Measurements from ENCODE around the gene ITPA.

ITPA gene

GRCh38 chr20:3240776-3241363 lies 31.6 kb downstream of the ITPA start:
- DNase-seq (ENCODE audit: low read depth, low spot score) = no peak
- ChIA-PET CTCF (interaction anchor here (1.1 kb wide), 1 partner anchor 9 kb away, joined by 3 read pairs; no protein-coding TSS in a partner anchor), POLR2A (no interaction called here)
- H3K4me3 ChIP-seq (ENCODE audit: low read depth, low read length) = no peak overlapping the region
- no peak for TF ChIP-seq CTCF (IDR thresholded peaks at IDR 0.05; ENCODE audit: insufficient read depth, low read length, missing control alignments)

GRCh38 chr20:3242172-3242692 lies 32.9 kb downstream of the ITPA start:
- no peak for DNase-seq (ENCODE audit: low read depth, low spot score)
- CTCF ChIA-PET = interaction anchor here (0.7 kb wide), 1 partner anchor 25 kb away, joined by 3 read pairs; no protein-coding TSS in a partner anchor
- no peak overlapping the region for H3K4me3 ChIP-seq (ENCODE audit: low read depth, low read length)
- TF ChIP-seq CTCF (IDR thresholded peaks at IDR 0.05; ENCODE audit: insufficient read depth, low read length, missing control alignments) = no peak
- POLR2A ChIA-PET = interaction anchor here (0.6 to 1.1 kb wide), 2 partner anchors 229 to 590 kb away, joined by 3 read pairs; partner anchors contain the start of genes ATRN and NOP56

GRCh38 chr20:3243718-3244358 lies 34.5 kb downstream of the ITPA start:
- POLR2A ChIA-PET = no interaction called here
- H3K4me3 ChIP-seq (ENCODE audit: low read depth, low read length) = no peak overlapping the region
- TF ChIP-seq CTCF (IDR thresholded peaks at IDR 0.05; ENCODE audit: insufficient read depth, low read length, missing control alignments) = no peak
- DNase-seq (ENCODE audit: low read depth, low spot score) = no peak
- CTCF ChIA-PET = no interaction called here

- ChIA-PET CTCF (interaction anchor here (1.1 kb wide), 1 partner anchor 191 kb away, joined by 4 read pairs; no protein-coding TSS in a partner anchor), POLR2A (no interaction called here)
- DNase-seq (ENCODE audit: low read depth, low spot score) = no peak
- no peak overlapping the region for H3K4me3 ChIP-seq (ENCODE audit: low read depth, low read length)
- no peak for TF ChIP-seq CTCF (IDR thresholded peaks at IDR 0.05; ENCODE audit: insufficient read depth, low read length, missing control alignments)
These were observed 35.3 kb downstream of the ITPA start for GRCh38 chr20:3244613-3245012.

- no peak overlapping the region for H3K4me3 ChIP-seq (ENCODE audit: low read depth, low read length)
- POLR2A ChIA-PET = no interaction called here
- no peak for TF ChIP-seq CTCF (IDR thresholded peaks at IDR 0.05; ENCODE audit: insufficient read depth, low read length, missing control alignments)
- CTCF ChIA-PET = interaction anchor here (1.0 to 1.1 kb wide), 2 partner anchors 27 to 192 kb away, joined by 3 to 4 read pairs; no protein-coding TSS in a partner anchor
- no peak for DNase-seq (ENCODE audit: low read depth, low spot score)
These were observed 35.9 kb downstream of the ITPA start for GRCh38 chr20:3245156-3245555.

- TF ChIP-seq CTCF (IDR thresholded peaks at IDR 0.05; ENCODE audit: insufficient read depth, low read length, missing control alignments) = no peak
- DNase-seq (ENCODE audit: low read depth, low spot score) = no peak
- POLR2A ChIA-PET = no interaction called here
- CTCF ChIA-PET = interaction anchor here (1.0 to 1.1 kb wide), 2 partner anchors 27 to 192 kb away, joined by 3 to 4 read pairs; no protein-coding TSS in a partner anchor
- H3K4me3 ChIP-seq (ENCODE audit: low read depth, low read length) = no peak overlapping the region
These were observed 36.4 kb downstream of the ITPA start for GRCh38 chr20:3245711-3246110.
